Gastrocnemius medialis (tissue), 4 donors: ENCODE data around the gene ZMYND11. TPM values are rescaled to one million over a fixed set of nuclear protein-coding genes. Genes with fewer than 3 reads are reported as not detected.

Source experiments
- ATAC-seq, 2 donors: fragments of 150-250 bp; one replicate each; pipeline ENCODE4 v1.9.1; 2016
- DNase-seq, 2 donors: peaks; one replicate each; pipeline ENCODE4 v3.0.0-alpha.2; 2019
- H3K27ac ChIP-seq, 4 donors: fragments of 200-600 bp; sonication (generic); 1 replicate in 1 of 4; 2 replicates in 3 of 4; pipeline ENCODE4 v1.5.1; 2016 to 2018; ENCODE audit warnings: mild to moderate bottlenecking in 2 of 4, moderate library complexity in 1 of 4
- H3K27me3 ChIP-seq, 3 donors: fragments of 200-600 bp; sonication (generic) in 2 of 3; 1 replicate in 1 of 3; 2 replicates in 2 of 3; pipeline versions ENCODE4 v1.5.1 to v1.6.0; 2016 to 2019; ENCODE audit warnings: mild to moderate bottlenecking in 1 of 3, moderate library complexity in 1 of 3
- H3K36me3 ChIP-seq, 2 donors: fragments of 200-600 bp; sonication (generic) in 1 of 2; one replicate each; pipeline ENCODE4 v1.5.1; 2017 to 2018
- H3K4me1 ChIP-seq, 2 donors: fragments of 200-600 bp; sonication (generic) in 1 of 2; one replicate each; pipeline ENCODE4 v1.5.1; 2016 to 2017; ENCODE audit warnings: mild to moderate bottlenecking in 2 of 2
- H3K4me3 ChIP-seq, 4 donors: fragments of 200-600 bp; sonication (generic) in 3 of 4; 1 replicate in 1 of 4; 2 replicates in 3 of 4; pipeline ENCODE4 v1.5.1; 2016 to 2019; ENCODE audit warnings: mild to moderate bottlenecking in 2 of 4
- H3K9me3 ChIP-seq, 3 donors: fragments of 200-600 bp; sonication (generic) in 2 of 3; 1 replicate in 1 of 3; 2 replicates in 2 of 3; pipeline ENCODE4 v1.5.1; 2016 to 2019
- CTCF ChIP-seq, 5 experiments: fragments of 450-650 bp in 3 of 5; fragments of 200-600 bp in 2 of 5; sonication (generic) in 2 of 5; IDR thresholded peaks in 4 of 5; conservative IDR thresholded peaks in 1 of 5; 1 replicate in 4 of 5; 2 replicates in 1 of 5; pipeline ENCODE4 v1.5.1; 2016 to 2019; ENCODE audit warnings: antibody characterized with exemption in 5 of 5, mild to moderate bottlenecking in 3 of 5, moderate library complexity in 3 of 5
- POLR2A ChIP-seq, 2 donors: fragments of 450-650 bp; IDR thresholded peaks; one replicate each; pipeline ENCODE4 v1.6.1; 2017; ENCODE audit warnings: antibody characterized with exemption in 2 of 2, mild to moderate bottlenecking in 2 of 2, moderate library complexity in 2 of 2
- in situ Hi-C, 4 donors: fragments of 200-750 bp; cut with MboI; loops; one replicate each; pipeline versions ENCODE4 v1.15.0 to v1.8.0; 2017; ENCODE audit warnings: low sequenced_read_pairs in 4 of 4
- intact Hi-C: fragments of 100-400 bp; cut with DNase I; formaldehyde crosslinking; loops from one replicate; pipeline ENCODE4 v1.15.1; 2023; ENCODE audit warnings: low total_unique reads
- total RNA-seq, 4 donors: library from RNA; depleted of rRNA; stranded (reverse); fragments of >200 nt; gene quantifications; one replicate each; pipeline versions ENCODE4 v1.1.0 to v1.2.3, GENCODE V29; 2016

ZMYND11 gene
- total RNA-seq, 4 donors from 2014 or later = 58.3 to 78.0 (median 65.2) TPM

- Histone ChIP-seq H3K27ac (no peak overlapping the region), H3K4me3 (no peak overlapping the region), H3K9me3 (no peaks in the 10 kb centered on the region), H3K36me3 (no peaks in the 10 kb centered on the region), H3K4me1 (peaks cover 0 to 19% of the 10 kb centered on the region in 2 donors), H3K27me3 (no peaks in the 10 kb centered on the region)
- in situ Hi-C loops = no loop called here
- no peak for TF ChIP-seq CTCF (IDR thresholded peaks at IDR 0.05 in 4 of 5, conservative IDR thresholded peaks at IDR 0.05 in 1 of 5)
- no peak for TF ChIP-seq POLR2A (IDR thresholded peaks at IDR 0.05)
- ATAC-seq (no peak), DNase-seq (no peak)
- intact Hi-C loops = no loop called here
Observed at GRCh38 chr10:190216-190615, 55.0 kb downstream of the ZMYND11 start.

- ATAC-seq = peak; percentile 96
- DNase-seq = peak; percentile 4 to 24
- Histone ChIP-seq H3K9me3 (no peaks in the 10 kb centered on the region), H3K27me3 (no peaks in the 10 kb centered on the region), H3K27ac (peak overlapping the region in 1 of 4 donors; percentile 39), H3K4me1 (peaks cover 0 to 19% of the 10 kb centered on the region in 2 donors), H3K4me3 (no peak overlapping the region), H3K36me3 (no peaks in the 10 kb centered on the region)
- intact Hi-C loops (no loop called here), in situ Hi-C loops (no loop called here)
- no peak for TF ChIP-seq POLR2A (IDR thresholded peaks at IDR 0.05)
- no peak for TF ChIP-seq CTCF (IDR thresholded peaks at IDR 0.05 in 4 of 5, conservative IDR thresholded peaks at IDR 0.05 in 1 of 5)
Observed at GRCh38 chr10:191703-192518, 56.7 kb downstream of the ZMYND11 start.

GRCh38 chr10:194281-194680, 59.0 kb downstream of the ZMYND11 start:
- intact Hi-C loops (no loop called here), in situ Hi-C loops (no loop called here)
- TF ChIP-seq POLR2A (IDR thresholded peaks at IDR 0.05) = no peak
- no peak for TF ChIP-seq CTCF (IDR thresholded peaks at IDR 0.05 in 4 of 5, conservative IDR thresholded peaks at IDR 0.05 in 1 of 5)

GRCh38 chr10:200405-200804, 65.2 kb downstream of the ZMYND11 start:
- DNase-seq (no peak), ATAC-seq (no peak)
- Histone ChIP-seq H3K4me1 (no peaks in the 10 kb centered on the region), H3K4me3 (no peak overlapping the region), H3K27ac (no peak overlapping the region), H3K9me3 (no peaks in the 10 kb centered on the region), H3K27me3 (no peaks in the 10 kb centered on the region), H3K36me3 (no peaks in the 10 kb centered on the region)
- intact Hi-C loops = no loop called here
- TF ChIP-seq POLR2A (IDR thresholded peaks at IDR 0.05) = no peak
- no peak for TF ChIP-seq CTCF (IDR thresholded peaks at IDR 0.05 in 4 of 5, conservative IDR thresholded peaks at IDR 0.05 in 1 of 5)
- in situ Hi-C loops = no loop called here

More at GRCh38 chr10:194281-194680, 59.0 kb downstream of the ZMYND11 start:
- Histone ChIP-seq H3K4me3 (no peak overlapping the region), H3K9me3 (no peaks in the 10 kb centered on the region), H3K4me1 (peaks cover 0 to 19% of the 10 kb centered on the region in 2 donors), H3K27me3 (no peaks in the 10 kb centered on the region), H3K36me3 (no peaks in the 10 kb centered on the region), H3K27ac (no peak overlapping the region)
- ATAC-seq = no peak
- no peak for DNase-seq
